Left forelimb (tissue), 1 donor: Measurements from ENCODE around the gene CDK3.

ENCODE experiments used
- DNase-seq: peaks from one replicate; pipeline ENCODE4 v3.0.0-alpha.2; 2018; ENCODE audit warnings: low spot score

Gene CDK3

DNA sequence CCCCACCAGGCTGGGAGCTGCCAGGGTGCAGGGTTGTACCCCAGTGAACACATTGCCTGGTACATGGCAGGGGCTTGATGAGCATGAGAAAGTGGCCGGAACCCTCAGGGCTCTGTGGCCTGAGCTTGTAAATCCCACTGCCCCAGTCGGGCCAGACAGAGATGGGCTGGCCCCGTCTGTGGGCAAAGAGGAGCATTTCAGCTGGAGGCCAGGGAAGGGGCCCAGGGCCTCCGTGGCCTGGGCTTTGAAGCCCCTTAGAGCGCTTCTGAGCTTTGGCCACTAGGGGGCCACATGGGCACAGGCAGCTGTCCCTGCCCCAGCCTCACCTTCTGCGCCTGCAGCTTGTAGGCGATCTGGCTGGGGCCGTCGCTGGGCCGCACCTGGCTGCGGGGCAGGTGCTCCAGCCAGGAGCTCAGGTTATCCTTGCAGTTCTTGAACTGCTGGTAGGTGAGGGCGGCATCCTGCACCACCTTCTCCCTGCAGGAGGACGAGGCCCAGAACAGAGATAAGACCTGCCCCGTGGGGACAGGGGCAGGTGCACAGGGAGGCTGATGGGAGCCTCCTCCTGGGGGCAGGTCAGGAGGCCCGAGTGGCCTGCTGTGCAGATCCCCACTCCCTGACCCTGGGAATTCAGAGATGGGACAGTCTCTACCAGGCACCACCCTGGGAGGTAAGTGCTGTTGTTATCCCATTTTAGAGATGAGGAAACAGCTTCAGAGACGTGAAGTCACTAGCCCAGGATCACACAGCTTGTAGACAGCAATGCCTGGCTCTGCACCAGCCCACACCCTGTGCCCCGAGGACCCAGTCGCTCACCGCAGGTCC lies 13.7 kb downstream of the CDK3 start:
- DNase-seq: no peak

DNA sequence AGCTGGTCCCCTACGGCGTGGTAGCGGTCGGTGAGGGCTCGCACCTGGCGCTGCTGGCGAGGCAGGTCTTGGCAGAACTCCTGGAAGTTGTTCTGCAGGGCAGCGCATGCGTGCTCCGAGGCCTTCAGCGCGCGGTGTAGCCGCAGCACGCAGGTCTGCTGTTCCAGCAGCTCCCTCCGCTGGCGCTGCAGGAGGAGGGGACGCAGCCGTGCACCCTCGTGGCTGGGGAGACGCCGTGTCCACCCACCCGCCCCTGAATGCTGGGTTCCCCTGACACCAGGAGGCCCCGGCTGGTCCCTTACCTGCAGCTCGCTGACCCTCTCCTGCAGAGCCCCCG lies 14.2 kb downstream of the CDK3 start:
- no peak for DNase-seq

GRCh38 chr17:76017481-76018339 lies 17.1 kb downstream of the CDK3 start:
- DNase-seq: no peak

GRCh38 chr17:76018340-76018680 lies 17.7 kb downstream of the CDK3 start:
- no peak for DNase-seq

DNA sequence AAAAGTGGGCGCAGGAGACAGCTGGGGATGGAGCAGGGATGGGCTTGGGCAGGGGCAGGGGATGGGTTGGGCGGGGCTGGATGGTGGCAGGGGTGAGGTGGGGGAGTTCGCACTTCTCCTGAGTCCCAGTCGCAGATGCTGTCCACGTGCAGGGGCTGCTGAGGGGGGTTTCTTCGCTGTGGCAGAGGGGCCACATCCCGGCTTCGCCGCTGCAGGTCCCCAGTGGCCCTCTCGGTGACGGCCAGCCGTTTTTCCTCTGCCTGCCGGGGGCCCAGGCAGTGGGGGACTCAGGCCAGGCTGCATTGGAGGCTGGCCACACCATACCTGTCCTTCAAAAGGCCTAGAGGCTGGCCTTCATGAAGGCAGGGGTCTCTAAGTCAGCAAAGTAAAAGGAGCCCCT lies 18.1 kb downstream of the CDK3 start:
- no peak for DNase-seq

- DNase-seq: no peak
Observed at GRCh38 chr17:76019833-76020467, 19.3 kb downstream of the CDK3 start.

GRCh38 chr17:76022285-76022684 lies 21.6 kb downstream of the CDK3 start:
- no peak for DNase-seq

DNA sequence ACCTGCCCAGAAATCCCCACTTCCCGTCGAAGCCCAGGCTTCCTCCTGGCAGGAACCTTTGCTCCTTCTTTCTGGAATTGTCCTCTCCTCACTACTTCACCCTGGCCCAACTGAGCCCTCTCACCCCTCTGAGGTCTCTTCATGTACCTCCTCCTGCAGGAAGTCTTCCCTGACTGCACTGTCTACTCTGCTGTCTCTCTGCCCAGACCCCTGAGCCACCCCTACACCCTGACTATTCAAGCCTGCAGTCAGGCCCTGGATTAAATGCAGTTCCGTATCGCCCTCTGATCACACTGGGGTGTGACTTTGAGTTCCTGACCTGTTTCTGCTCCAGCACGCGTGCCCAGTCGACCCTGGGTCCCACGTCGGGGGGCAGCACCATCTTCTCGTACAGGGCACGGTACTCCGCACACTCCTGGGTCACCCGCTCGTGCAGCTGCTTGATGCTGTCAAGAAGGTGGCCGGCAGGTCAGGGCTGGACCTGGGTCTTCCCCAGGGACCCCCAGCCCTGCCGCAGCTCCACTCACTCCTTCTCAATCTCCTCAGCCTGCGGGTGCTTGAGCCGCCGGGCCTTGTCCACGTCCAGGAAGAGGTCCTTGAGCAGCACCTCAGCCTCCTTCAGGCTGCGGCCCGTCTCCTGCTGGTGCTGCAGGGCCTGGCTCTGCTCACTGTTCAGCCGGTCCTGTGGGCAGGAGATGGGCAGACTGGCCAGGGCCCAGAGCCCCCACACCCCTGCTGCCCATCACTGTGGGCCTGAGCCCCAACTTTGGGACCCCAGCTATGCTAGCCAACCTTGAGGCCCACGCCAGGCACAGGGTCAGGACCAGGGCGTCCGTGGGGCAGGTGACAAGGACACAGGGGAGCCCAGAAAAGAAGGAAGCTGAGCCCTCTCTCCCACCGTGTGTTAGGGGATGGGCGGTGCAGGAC lies 22.6 kb downstream of the CDK3 start:
- no peak for DNase-seq

- no peak for DNase-seq
Observed at GRCh38 chr17:76023900-76024237, 23.2 kb downstream of the CDK3 start.

DNA sequence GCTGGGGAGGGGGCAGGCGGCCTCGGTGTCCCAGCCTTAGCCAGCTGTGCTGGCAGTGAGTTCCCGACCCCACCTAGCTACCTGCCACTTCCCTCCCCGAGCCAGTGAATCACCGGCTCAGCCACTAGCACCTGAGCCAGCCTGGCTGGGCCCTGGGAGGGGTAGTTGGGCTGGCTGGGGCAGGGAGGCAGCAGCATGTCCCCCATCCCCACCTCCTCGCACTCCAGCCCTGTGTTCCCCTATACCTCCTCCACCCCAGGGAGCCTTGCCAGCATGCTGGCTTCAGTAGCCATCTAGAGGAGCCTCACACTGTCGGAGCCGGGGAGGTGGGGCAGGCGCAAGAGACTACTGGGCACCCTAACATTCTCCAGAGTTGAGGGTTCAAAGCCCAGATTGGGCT lies 23.7 kb downstream of the CDK3 start:
- no peak for DNase-seq

DNA sequence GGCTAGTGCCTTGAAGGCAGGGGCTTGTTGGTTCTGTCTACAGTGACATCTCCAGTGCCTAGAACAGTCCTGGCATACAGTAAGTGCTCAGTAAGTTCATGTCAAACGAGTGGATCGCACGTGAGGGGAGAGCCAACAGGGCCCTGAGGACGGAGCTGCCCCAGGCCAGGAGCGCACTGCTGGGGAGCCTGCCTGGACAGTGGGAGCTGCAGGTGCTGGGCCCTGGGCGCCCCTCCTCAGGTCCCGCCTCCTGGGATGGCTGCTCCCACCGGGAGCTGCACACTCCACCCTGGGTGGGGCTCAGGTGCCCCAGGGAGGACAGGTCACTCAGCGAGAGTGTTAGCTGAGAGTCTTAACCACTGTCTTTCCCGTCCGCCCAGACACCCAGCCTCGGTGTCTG lies 24.6 kb downstream of the CDK3 start:
- no peak for DNase-seq

DNA sequence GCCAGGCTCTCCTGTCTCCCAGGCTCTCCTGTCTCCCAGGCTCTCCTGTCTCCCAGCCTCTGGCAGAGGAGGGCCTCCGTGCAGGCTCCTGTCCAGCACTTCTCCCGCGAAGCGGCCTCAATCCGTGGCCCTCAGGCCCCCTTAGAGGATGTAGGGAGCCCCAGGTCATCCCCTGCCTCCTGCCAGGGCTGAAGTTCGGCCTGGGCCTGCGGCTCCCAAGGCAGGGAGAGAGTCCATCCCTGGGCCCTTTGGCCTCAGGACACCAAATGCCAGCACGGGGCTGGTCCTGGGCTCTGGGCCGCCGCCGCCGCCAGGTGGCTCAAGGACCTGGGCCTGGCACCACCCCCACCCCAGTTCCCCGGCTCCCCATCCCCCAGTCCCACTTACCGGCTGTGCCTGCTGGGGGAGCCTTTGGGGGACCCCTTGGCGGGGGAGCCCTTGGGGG lies 26.1 kb downstream of the CDK3 start:
- no peak for DNase-seq

- DNase-seq: no peak
Observed at GRCh38 chr17:76027159-76027839, 26.6 kb downstream of the CDK3 start, which contains the start of gene EVPL. TSS of gene EVPL (minus strand) at chr17:76027306. CDS start at chr17:76027198, 108 bp downstream.

DNA sequence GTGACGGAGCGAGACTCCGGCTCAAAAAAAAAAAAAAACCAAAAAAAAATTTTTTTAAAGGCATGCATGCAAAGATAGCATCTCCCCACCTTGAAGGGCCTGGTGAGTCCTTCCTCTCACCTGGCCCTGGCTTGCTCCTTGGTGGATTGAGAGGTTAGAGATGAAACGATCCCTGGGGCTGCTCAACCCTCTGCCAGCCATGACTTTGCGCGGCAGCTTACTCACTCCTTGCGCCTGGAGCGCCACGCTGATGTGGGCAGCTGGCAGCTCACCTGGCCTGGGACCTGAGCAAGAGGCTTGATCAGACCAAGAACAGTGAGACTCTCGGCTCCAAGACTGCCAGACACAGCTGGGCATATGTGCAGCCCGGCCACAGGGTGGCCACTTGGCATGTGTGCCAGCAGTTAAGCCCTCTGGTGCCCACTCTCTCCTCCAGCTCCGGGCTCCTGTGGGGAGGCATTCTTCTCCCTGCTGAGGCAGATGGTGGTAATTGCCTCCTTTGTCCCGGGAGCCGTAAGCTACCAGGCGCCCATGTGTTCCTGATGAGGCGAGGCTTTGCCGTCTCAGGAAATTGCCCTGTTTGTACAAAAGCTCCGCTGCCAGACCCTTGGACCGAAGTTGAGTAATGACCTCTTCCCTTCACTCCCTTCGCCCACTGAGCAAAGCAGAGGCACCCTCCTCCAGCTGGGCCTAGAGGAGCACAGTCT lies 31.6 kb downstream of the CDK3 start:
- DNase-seq: no peak

- DNase-seq: no peak
Observed at GRCh38 chr17:76032780-76033108, 32.1 kb downstream of the CDK3 start.

- no peak for DNase-seq
Observed at GRCh38 chr17:76033139-76033538, 32.5 kb downstream of the CDK3 start.

GRCh38 chr17:76034428-76035350 lies 34.0 kb downstream of the CDK3 start:
- no peak for DNase-seq

DNA sequence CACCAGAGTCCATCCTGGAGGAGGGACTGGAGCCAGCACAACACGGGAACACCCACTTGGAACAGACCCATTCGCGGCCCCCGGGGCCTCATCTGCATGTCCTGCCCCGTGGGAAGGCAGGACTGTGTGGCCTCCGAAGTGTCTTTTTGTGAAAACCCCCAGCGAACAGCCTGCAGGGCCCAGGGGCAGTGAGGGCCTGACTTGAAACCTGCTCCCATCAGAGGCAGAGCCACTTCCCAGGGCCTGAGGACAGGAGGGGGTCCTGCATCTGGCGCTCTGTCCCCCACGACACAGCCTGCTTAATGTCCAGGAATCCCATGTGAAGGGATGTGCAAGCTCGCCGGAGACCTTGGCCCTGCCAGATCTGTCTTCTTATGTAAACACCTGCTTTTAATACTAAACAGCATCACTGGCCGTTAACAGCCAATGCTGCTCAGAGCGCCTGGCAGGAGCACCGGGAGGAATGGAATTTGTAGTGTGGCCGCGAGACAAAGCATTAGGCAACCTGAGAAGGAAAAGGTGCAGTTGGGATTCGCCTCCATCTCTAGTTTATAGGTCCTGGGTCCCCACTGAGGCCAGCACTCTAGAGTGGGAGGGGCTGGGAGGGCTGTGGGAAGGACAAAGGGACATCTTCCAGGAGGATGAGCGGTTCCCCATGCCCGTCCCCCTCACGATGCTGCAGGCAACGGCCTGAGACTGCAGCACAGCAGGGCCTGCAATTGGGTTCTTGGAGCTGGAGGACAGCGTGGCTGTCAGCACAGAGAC lies 36.0 kb downstream of the CDK3 start:
- no peak for DNase-seq

DNA sequence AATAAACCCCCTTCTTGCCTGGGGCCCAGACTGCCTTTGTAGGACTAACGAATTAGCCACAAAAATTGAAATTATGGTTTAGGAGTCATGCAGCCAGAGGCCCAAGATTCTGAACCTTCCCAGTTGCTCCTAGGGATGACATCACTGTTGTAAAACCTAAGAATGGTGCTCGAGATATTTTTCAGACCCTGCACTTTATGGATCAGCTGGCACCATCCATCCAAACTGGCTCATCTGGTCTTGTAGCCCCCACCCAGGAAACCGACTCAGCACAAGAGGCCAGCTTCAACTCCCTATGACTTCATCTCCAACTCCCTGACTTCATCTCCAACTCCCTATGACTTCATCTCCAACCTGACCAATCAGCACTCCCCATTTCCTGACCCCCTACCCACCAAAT lies 37.4 kb downstream of the CDK3 start:
- DNase-seq: no peak
